PC-9 (cell line): ENCODE results near the gene SLC39A13. TPM values are rescaled to one million over a fixed set of nuclear protein-coding genes. Genes with fewer than 3 reads are reported as not detected.

Experiments used
- BruUV-seq: library from RNA; stranded (reverse); fragments of 400-500 nt; replicated peaks from 2 replicates; lab custom pipeline; 2021; lab: Mats Ljungman, UMichigan
- CTCF ChIA-PET: fragments of 300-600 bp; sonication (Branson Sonifier 250); formaldehyde crosslinking; loops from one replicate; lab custom pipeline; 2022; ENCODE audit warnings: antibody characterized with exemption; lab: Charles Lee
- POLR2A ChIA-PET: fragments of 300-600 bp; sonication (Branson Sonifier 250); formaldehyde crosslinking; loops from one replicate; lab custom pipeline; 2022; ENCODE audit warnings: antibody characterized with exemption; ENCODE audit not compliant: unreplicated experiment; lab: Charles Lee
- DNase-seq, 2 experiments: peaks; one replicate each; pipeline versions ENCODE4 v3.0.0 to v3.0.0-alpha.2; 2015 to 2022; ENCODE audit warnings: mixed read lengths in 1 of 2
- H2AFZ ChIP-seq: fragments of 200-600 bp; sonication (generic); 2 replicates; pipeline ENCODE4 v1.8.1; 2017; ENCODE audit warnings: antibody characterized with exemption
- H3F3A ChIP-seq: fragments of 200-600 bp; sonication (generic); 2 replicates; pipeline ENCODE4 v1.8.1; 2017; ENCODE audit warnings: antibody characterized with exemption, mild to moderate bottlenecking, low read depth; ENCODE audit not compliant: insufficient read depth
- H3K27ac ChIP-seq: fragments of 200-600 bp; sonication (generic); 2 replicates; pipeline ENCODE4 v1.6.1; 2016; ENCODE audit warnings: mixed run types
- H3K27me3 ChIP-seq: fragments of 200-600 bp; sonication (generic); 2 replicates; pipeline ENCODE4 v1.6.1; 2016; ENCODE audit warnings: low read depth, mixed run types; ENCODE audit not compliant: insufficient read depth
- H3K36me3 ChIP-seq: fragments of 200-600 bp; sonication (generic); 2 replicates; pipeline ENCODE4 v1.6.1; 2016; ENCODE audit warnings: low read depth, mixed run types
- H3K4me1 ChIP-seq: fragments of 200-600 bp; sonication (generic); replicated peaks from 2 replicates; pipeline ENCODE4 v1.6.1; 2016; ENCODE audit warnings: mixed run types; ENCODE audit not compliant: insufficient read depth
- H3K4me2 ChIP-seq: fragments of 200-600 bp; sonication (generic); 2 replicates; pipeline ENCODE4 v1.6.1; 2017; ENCODE audit warnings: mixed run types
- H3K4me3 ChIP-seq: fragments of 200-600 bp; sonication (generic); 2 replicates; pipeline ENCODE4 v1.6.1; 2016; ENCODE audit warnings: mixed run types
- H3K79me2 ChIP-seq: fragments of 200-600 bp; sonication (generic); 2 replicates; pipeline ENCODE4 v1.6.1; 2017; ENCODE audit warnings: low read depth, mixed run types
- H3K9me2 ChIP-seq: fragments of 200-600 bp; sonication (generic); 2 replicates; pipeline ENCODE4 v1.8.1; 2017; ENCODE audit warnings: mild to moderate bottlenecking; ENCODE audit not compliant: insufficient read depth
- H3K9me3 ChIP-seq: fragments of 200-600 bp; sonication (generic); 2 replicates; pipeline ENCODE4 v1.8.1; 2016; ENCODE audit warnings: low read depth; ENCODE audit not compliant: insufficient read depth
- H4K20me1 ChIP-seq: fragments of 200-600 bp; sonication (generic); 2 replicates; pipeline ENCODE4 v1.8.1; 2017; ENCODE audit not compliant: insufficient read depth
- EZH2 ChIP-seq: fragments of 200-600 bp; sonication (generic); IDR thresholded peaks from 2 replicates; pipeline ENCODE4 v1.8.0; 2017; ENCODE audit warnings: antibody characterized with exemption, low read depth
- intact Hi-C: fragments of 100-400 bp; cut with micrococcal nuclease; formaldehyde crosslinking; loops from one replicate; pipeline ENCODE4 v1.10.0; 2022; ENCODE audit not compliant: unreplicated experiment
- total RNA-seq: library from RNA; stranded (reverse); gene quantifications from 2 replicates; pipeline ENCODE4 v1.2.3, GENCODE V29; 2021
- TF ChIP-seq, protein P1 (sequence below): fragments of 200-600 bp; sonication (generic); conservative IDR thresholded peaks from 2 replicates; pipeline ENCODE4 v1.6.1; 2017; ENCODE audit warnings: mixed run types, antibody characterized with exemption, mild to moderate bottlenecking, moderate library complexity

Gene SLC39A13
- total RNA-seq, 1 experiment from 2014 or later = 28.8 TPM

DNA sequence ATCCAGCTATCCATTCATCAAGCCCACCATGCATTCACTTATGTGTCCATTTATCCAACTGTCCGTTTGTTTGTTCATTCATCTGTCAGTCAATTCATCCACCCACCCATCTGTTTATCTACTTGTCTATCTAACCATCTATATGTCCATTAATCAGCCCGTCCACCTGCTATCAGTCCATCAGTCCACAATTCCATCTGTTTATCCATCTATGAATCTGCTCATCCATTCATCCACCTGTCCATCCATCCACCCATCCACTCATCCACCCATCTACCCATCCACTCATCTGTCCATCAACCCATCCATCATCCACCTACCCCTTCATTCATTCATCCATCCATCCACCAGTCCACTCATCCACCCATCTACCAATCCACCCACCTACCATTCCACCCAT lies 29.1 kb upstream of the SLC39A13 start:
- no peak for DNase-seq
- no peaks in the 10 kb centered on the region for H3F3A ChIP-seq
- intact Hi-C loops = no loop called here
- H2AFZ ChIP-seq = no peak overlapping the region
- H4K20me1 ChIP-seq = no peaks in the 10 kb centered on the region
- no peak for TF ChIP-seq EZH2
- TF ChIP-seq, protein P1, sequence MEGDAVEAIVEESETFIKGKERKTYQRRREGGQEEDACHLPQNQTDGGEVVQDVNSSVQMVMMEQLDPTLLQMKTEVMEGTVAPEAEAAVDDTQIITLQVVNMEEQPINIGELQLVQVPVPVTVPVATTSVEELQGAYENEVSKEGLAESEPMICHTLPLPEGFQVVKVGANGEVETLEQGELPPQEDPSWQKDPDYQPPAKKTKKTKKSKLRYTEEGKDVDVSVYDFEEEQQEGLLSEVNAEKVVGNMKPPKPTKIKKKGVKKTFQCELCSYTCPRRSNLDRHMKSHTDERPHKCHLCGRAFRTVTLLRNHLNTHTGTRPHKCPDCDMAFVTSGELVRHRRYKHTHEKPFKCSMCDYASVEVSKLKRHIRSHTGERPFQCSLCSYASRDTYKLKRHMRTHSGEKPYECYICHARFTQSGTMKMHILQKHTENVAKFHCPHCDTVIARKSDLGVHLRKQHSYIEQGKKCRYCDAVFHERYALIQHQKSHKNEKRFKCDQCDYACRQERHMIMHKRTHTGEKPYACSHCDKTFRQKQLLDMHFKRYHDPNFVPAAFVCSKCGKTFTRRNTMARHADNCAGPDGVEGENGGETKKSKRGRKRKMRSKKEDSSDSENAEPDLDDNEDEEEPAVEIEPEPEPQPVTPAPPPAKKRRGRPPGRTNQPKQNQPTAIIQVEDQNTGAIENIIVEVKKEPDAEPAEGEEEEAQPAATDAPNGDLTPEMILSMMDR = no peak
- H3K4me1 ChIP-seq = no peaks in the 10 kb centered on the region
- no peaks in the 10 kb centered on the region for H3K79me2 ChIP-seq
- no peak overlapping the region for H3K27ac ChIP-seq
- H3K9me3 ChIP-seq = no peaks in the 10 kb centered on the region
- H3K36me3 ChIP-seq = no peaks in the 10 kb centered on the region
- no peaks in the 10 kb centered on the region for H3K9me2 ChIP-seq
- ChIA-PET CTCF (no interaction called here), POLR2A (interaction anchor here (0.6 kb wide), 1 partner anchor 557 kb away, joined by 6 read pairs; no protein-coding TSS in a partner anchor)
- no peak overlapping the region for H3K4me2 ChIP-seq
- no peak overlapping the region for H3K4me3 ChIP-seq
- BruUV-seq = no TSS peak
- no peaks in the 10 kb centered on the region for H3K27me3 ChIP-seq

DNA sequence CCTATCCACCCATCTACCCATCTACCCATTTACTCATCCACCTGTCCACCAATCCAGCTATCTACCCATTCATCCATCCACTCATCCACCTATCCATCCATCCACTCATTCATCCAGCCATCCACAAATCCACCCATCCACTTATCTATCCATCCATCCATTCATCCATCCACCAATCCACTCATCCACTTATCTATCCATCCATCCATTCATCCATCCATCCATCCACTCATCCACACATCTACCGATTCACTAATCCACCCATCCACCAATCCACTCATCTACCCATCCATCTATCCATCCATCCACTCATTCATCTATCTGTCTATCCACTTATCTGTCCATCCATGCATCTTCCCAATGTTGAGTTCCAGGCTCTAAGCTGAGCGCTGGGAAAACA lies 28.3 kb upstream of the SLC39A13 start:
- Histone ChIP-seq H4K20me1 (no peaks in the 10 kb centered on the region), H3F3A (no peaks in the 10 kb centered on the region), H3K9me3 (no peaks in the 10 kb centered on the region), H3K27ac (no peak overlapping the region), H2AFZ (no peak overlapping the region), H3K27me3 (no peaks in the 10 kb centered on the region), H3K4me2 (no peak overlapping the region), H3K36me3 (no peaks in the 10 kb centered on the region), H3K79me2 (no peaks in the 10 kb centered on the region), H3K4me3 (no peak overlapping the region), H3K9me2 (no peaks in the 10 kb centered on the region), H3K4me1 (no peaks in the 10 kb centered on the region)
- POLR2A ChIA-PET = interaction anchor here (0.6 kb wide), 1 partner anchor 399 kb away, joined by 3 read pairs; no protein-coding TSS in a partner anchor
- CTCF ChIA-PET = no interaction called here
- TF ChIP-seq EZH2 = no peak
- TF ChIP-seq, protein P1 = no peak
- DNase-seq = peak in 1 of 2 experiments; percentile 24
- no TSS peak for BruUV-seq
- intact Hi-C loops = no loop called here

DNA sequence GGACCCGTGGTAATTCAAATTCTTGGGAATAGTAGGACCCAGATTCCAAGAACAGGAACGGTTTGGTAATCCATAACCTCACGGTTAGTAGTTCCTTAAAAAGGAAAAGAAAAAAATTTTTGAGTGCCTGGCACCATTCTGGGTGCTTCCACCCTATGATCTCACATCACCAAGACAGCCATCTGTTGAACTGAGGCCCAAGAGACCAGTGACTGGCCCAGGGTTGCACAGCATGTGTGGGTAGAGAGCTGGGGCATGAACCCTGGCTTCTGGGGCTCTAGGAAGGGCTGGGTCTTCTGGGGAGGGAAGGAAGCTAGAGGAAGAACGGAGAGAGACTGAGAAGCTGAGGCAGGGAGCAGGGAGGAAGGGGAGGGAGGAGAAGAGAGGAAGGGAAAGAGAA lies 25.3 kb upstream of the SLC39A13 start:
- Histone ChIP-seq H3F3A (no peaks in the 10 kb centered on the region), H3K4me2 (no peak overlapping the region), H3K79me2 (no peaks in the 10 kb centered on the region), H3K9me3 (no peaks in the 10 kb centered on the region), H3K4me3 (no peak overlapping the region), H3K36me3 (no peaks in the 10 kb centered on the region), H3K27me3 (no peaks in the 10 kb centered on the region), H4K20me1 (no peaks in the 10 kb centered on the region), H3K27ac (no peak overlapping the region), H3K4me1 (no peaks in the 10 kb centered on the region), H2AFZ (no peak overlapping the region), H3K9me2 (no peaks in the 10 kb centered on the region)
- intact Hi-C loops = no loop called here
- TF ChIP-seq EZH2 = no peak
- TF ChIP-seq, protein P1 = no peak
- POLR2A ChIA-PET = no interaction called here
- CTCF ChIA-PET = no interaction called here
- BruUV-seq = no TSS peak
- DNase-seq = peak in 1 of 2 experiments; percentile 11
